NCI-H524 (cell line): ENCODE results near the gene PALD1.

Experiments
- DNase-seq, 2 experiments: peaks; one replicate each; lab custom pipeline; 2025; lab: John Stamatoyannopoulos, UW

PALD1 gene

DNA sequence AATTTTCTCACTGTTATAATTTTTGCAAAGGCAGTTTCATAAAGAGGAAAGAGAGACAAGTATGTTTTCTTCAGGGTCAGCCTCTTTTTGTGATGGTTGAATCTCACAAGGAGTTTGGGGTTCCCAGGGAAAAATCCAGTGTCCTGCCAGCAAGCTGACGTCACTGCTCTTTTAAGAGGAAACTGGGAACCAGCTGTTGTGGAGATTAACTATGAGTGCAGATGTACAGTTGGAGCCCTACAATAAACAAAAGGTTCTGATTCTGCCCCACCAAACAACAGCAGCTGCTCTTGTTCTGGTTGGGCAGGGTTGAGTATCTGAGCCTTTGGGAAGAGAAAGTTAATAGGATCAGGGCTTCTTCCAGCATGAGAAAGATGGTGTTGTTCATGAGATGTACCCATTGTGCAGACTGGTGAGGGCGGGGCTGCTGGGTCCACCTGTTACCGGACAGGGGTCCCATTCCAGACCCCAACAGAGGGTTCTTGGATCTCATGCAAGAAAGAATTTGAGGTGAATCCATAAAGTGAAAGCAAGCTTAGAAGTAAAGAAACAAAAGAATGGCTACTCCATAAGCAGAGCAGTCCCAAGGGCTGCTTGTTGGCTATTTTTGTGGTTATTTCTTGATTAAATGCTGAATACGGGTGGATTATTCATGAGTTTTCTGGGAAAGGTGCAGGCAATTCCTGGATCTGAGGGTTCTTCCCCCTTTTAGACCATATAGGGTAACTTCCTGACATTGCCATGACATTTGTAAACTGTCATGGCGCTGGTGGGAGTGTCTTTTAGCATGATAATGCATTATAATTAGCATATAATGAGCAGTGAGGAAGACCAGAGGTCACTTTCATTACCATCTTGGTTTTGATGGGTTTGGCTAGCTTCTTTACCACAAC, 111.4 kb downstream of the PALD1 start:
- DNase-seq = peak; percentile 7 to 62

DNA sequence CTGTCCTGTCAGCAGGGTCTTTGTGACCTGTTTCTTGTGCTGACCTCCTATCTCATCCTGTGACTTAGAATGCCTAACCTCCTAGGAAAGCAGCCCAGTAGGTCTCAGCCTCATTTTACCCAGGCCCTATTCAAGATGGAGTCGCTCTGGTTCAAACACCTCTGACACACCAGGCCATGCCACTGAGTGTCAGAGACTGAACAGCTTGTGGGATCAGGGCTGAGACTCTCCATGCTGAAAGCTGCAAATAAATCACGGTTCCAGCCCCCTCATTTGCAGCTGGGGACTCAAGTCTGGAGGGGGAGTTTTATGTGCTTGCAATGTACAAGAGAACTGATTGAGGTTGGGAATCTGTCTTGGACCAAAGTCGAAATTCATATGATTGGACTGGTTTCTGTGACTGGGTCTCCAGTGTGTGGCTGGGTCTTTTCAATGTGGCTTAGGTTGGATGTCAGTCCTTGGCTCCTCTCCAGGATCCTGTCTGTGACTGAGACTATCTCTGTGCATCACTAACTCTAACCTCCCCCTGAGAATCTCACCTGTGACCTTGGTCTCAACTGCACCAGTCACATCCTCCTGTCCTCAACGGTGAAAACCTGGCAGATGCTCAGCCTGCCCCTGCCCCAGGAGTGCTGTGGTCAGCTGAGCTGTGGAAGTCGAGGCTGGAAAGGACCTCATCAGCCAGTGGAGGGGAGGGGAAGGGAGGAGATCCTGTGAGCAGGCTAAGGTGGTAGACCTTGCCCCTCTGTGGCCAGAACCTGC, 112.3 kb downstream of the PALD1 start:
- DNase-seq = no peak

GRCh38 chr10:70592186-70592735, 113.7 kb downstream of the PALD1 start:
- no peak for DNase-seq

GRCh38 chr10:70592746-70593512, 114.4 kb downstream of the PALD1 start:
- no peak for DNase-seq

GRCh38 chr10:70593513-70593890, 114.9 kb downstream of the PALD1 start:
- no peak for DNase-seq

- no peak for DNase-seq
Observed at GRCh38 chr10:70594161-70594560, 115.6 kb downstream of the PALD1 start.

- no peak for DNase-seq
Observed at GRCh38 chr10:70595566-70596016, 117.0 kb downstream of the PALD1 start.

DNA sequence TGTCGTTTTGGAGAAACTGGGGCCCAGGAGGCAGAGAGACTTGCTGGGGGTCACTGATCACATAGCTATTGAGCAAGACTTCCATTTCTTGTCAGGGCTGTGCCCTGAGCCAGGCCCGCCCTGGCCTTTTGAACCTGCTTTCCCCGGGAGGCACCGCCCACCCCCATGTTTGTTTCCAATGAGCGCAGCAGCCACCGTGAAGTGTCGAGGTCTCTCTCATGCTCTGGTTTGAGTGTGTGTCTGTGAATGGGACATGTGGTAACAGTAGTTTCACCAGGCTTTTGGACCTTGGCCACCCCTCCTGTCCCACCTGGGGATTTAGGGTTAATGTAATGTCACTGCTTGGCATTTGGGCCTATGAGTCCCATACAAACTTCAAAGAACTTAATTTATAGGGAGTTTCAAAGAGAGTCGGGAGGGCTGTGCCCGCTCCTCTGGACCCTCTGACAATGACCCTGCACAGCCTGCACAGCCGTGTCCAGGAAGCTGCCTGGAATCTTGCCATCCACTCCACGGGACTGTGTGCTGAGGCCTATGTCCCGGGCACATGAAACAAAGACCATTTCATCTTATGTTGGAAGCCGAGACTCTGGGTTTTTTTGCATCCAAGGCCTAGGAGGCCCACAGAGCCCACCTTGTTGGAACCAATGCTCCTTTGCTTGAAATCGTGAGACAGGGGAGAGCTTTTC, 117.7 kb downstream of the PALD1 start:
- DNase-seq = no peak

- DNase-seq = peak; percentile 4 to 15
Observed at GRCh38 chr10:70596860-70597809, 118.6 kb downstream of the PALD1 start.

GRCh38 chr10:70597856-70598815, 119.6 kb downstream of the PALD1 start:
- DNase-seq = no peak

- no peak for DNase-seq
Observed at GRCh38 chr10:70598857-70599295, 120.3 kb downstream of the PALD1 start.

DNA sequence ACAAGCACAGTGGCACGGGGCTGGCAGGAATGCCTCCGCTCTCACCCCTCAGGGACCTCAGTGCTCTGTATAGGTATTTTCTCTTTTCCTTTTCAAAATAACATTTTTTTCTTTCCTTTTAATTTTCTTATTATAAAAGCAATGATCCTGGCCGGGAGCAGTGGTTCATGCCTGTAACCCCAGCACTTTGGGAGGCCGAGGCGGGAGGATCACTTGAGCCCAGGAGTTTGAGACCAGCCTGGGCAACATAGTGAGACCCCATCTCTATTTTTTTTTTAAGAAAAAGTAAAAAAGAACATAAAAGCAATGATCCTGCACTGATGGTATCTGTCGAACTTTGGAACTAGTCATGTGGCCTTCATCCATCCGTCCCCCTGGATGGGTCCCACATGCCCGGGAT, 120.8 kb downstream of the PALD1 start:
- DNase-seq = no peak

DNA sequence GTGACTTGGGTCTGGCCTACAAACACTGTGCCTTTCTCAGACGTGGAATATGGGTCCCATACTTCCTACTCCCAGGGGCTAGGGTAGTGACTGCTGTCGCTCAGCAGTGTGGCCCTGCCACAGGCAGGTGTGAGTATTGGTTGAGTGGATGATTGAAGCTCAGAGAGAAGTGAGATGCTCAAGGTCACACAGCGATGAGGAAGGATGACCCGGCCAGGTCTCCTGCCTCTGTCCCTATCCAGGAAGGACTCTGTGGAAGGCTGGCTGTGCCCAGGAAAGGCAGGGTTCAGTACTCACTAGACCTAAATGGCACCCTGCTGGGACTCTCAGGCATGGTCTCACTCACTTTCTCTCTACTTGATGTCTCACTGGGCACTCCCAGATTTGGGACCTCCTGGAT, 121.2 kb downstream of the PALD1 start:
- no peak for DNase-seq

DNA sequence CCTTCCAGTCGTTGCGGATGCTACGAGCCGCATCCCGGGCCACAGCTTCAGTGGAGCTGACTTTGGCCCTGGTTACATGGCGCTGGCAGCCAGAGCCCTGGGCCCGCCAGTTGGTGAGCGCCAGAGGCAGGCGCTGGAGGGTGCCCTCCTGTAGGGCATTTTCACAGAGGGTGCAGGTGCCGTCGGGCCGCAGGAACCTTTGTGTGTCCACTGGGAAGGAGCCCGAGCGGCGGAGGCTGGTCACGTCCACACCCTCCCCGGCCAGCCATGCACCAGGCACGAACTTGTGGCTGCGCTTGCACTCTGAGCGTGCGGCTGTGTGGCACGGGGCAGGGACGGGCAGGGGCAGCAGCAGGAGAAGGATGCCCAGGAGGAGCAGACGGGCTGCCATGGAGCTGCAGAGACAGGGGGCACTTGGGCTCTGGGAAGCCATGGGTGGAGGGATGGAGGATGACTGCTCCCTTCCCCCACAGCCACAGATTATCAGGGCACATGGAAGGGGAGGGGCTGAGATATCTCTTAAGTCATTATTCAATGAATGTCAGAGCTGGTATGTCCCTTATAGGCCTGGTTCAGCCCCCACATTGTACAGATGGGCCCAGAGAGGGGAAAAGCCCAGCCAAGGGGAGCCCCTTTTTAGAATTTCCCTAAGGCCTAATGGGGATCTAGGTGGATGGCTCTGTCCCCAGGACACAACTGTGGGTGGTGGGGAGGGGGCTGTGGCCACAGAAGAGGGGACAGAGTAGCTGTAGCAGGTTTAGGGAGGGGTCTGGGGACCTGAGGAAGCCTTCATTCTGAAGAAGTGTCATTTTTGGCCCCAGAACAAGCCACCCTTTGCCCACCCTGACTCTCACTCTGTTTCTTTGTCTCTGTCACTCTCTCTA, 122.2 kb downstream of the PALD1 start:
- DNase-seq = no peak

DNA sequence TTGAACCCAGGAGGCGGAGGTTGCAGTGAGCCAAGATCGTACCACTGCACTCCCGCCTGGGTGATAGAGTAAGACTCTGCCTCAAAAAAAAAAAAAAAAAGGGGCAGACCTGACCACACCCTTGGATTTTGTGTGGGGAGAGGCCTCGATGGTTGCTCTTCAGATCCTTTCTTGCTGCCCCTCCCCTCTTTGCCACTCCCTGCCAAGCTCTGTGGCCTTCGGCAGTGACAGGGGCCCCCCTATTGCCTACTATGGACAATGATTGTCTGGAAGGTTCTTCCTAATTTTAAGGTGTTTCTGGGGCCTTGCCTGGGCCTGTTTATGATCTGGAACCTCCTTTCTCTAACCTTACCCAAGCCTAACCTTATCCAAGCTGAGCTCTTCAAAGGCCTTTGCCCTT, 123.2 kb downstream of the PALD1 start:
- no peak for DNase-seq

- DNase-seq = no peak
Observed at GRCh38 chr10:70602665-70603448, 124.3 kb downstream of the PALD1 start, which contains the start of gene PRF1. Gene PRF1 (minus strand): TSS chr10:70602741. CDS start chr10:70600902, 1,839 bp downstream.

DNA sequence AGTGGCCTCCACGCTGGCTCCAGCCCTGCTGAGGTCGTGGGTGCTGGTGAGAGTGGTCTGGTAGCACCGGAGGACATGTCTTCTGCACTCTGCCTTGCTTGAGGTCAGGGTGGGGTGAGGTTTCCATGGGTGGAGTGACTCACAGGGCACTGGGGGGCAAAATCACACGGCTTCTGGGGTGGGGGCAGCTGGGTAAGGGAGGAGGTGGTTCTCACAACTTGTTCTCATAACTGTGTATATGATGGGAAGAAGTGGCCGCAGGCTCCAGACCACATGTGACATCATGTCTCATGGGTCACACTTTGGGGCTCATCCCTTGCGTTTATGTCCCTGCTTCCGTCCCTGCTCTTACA, 124.9 kb downstream of the PALD1 start:
- DNase-seq = no peak
